Middle frontal gyrus (tissue), 1 donor: ENCODE data around the gene SOX13.
A peak's percentile ranks its signal among the peaks of the same experiment; 100 is the strongest.

Experiments used
- DNase-seq: peaks from one replicate; pipeline ENCODE4 v3.0.0-alpha.2; 2015; ENCODE audit warnings: low spot score; ENCODE audit errors: extremely low spot score

Gene SOX13

GRCh38 chr1:204105131-204105515 is 32.2 kb downstream of the SOX13 start:
- no peak for DNase-seq

- no peak for DNase-seq
Measured at GRCh38 chr1:204106825-204107224, 33.9 kb downstream of the SOX13 start.

GRCh38 chr1:204107892-204108291 is 35.0 kb downstream of the SOX13 start:
- no peak for DNase-seq

GRCh38 chr1:204108312-204109141 is 35.6 kb downstream of the SOX13 start:
- DNase-seq: no peak

- no peak for DNase-seq
Measured at GRCh38 chr1:204110894-204111633, 38.1 kb downstream of the SOX13 start.

GRCh38 chr1:204112876-204113730 is 40.2 kb downstream of the SOX13 start:
- DNase-seq: no peak

- DNase-seq: no peak
Measured at GRCh38 chr1:204113896-204114295, 41.0 kb downstream of the SOX13 start.

- DNase-seq: no peak
Measured at GRCh38 chr1:204114606-204115005, 41.7 kb downstream of the SOX13 start.

- DNase-seq: no peak
Measured at GRCh38 chr1:204115116-204115515, 42.2 kb downstream of the SOX13 start.

- DNase-seq: no peak
Measured at GRCh38 chr1:204116539-204116938, 43.6 kb downstream of the SOX13 start.

GRCh38 chr1:204121840-204122555 is 49.1 kb downstream of the SOX13 start:
- no peak for DNase-seq

GRCh38 chr1:204123376-204123775 is 50.5 kb downstream of the SOX13 start:
- DNase-seq: no peak

GRCh38 chr1:204124639-204125038 is 51.7 kb downstream of the SOX13 start:
- DNase-seq: no peak

- no peak for DNase-seq
Measured at GRCh38 chr1:204125759-204126351, 52.9 kb downstream of the SOX13 start.

GRCh38 chr1:204126386-204126785 is 53.5 kb downstream of the SOX13 start:
- DNase-seq: no peak

- no peak for DNase-seq
Measured at GRCh38 chr1:204126956-204127355, 54.0 kb downstream of the SOX13 start.

- DNase-seq: peak; percentile 60
Measured at GRCh38 chr1:204127597-204128242, 54.8 kb downstream of the SOX13 start.

GRCh38 chr1:204128464-204128963 is 55.6 kb downstream of the SOX13 start:
- DNase-seq: no peak

- DNase-seq: no peak
Measured at GRCh38 chr1:204128964-204129896, 56.3 kb downstream of the SOX13 start.
